Thyroid gland (tissue), 4 donors: ENCODE data around the gene AMDHD1. TPM values are rescaled to one million over a fixed set of nuclear protein-coding genes. Genes with fewer than 3 reads are reported as not detected.
A peak's percentile ranks its signal among the peaks of the same experiment; 100 is the strongest.

Experiments used
- DNase-seq, 2 donors: peaks; one replicate each; pipeline ENCODE4 v3.0.0-alpha.2; 2019
- H3K27ac ChIP-seq, 3 donors: fragments of 200-600 bp; sonication (generic); 1 replicate in 2 of 3; 2 replicates in 1 of 3; pipeline ENCODE4 v1.5.1; 2016 to 2019; ENCODE audit warnings: mild to moderate bottlenecking in 1 of 3, moderate library complexity in 1 of 3
- H3K27me3 ChIP-seq: fragments of 200-600 bp; sonication (generic); one replicate; pipeline ENCODE4 v1.5.1; 2019
- H3K36me3 ChIP-seq, 2 donors: fragments of 200-600 bp; sonication (generic); one replicate each; pipeline ENCODE4 v1.5.1; 2016 to 2019
- H3K4me1 ChIP-seq, 2 donors: fragments of 200-600 bp; sonication (generic); one replicate each; pipeline ENCODE4 v1.5.1; 2017 to 2019
- H3K4me3 ChIP-seq, 3 donors: fragments of 200-600 bp; sonication (generic); replicated peaks in 1 of 3; 1 replicate in 2 of 3; 2 replicates in 1 of 3; pipeline ENCODE4 v1.5.1; 2016; ENCODE audit warnings: mild to moderate bottlenecking in 1 of 3
- H3K9me3 ChIP-seq: fragments of 200-600 bp; sonication (generic); one replicate; pipeline ENCODE4 v1.5.1; 2017
- POLR2A ChIP-seq, 2 donors: fragments of 450-650 bp; IDR thresholded peaks; one replicate each; pipeline ENCODE4 v1.6.1; 2017; ENCODE audit warnings: antibody characterized with exemption in 2 of 2, mild to moderate bottlenecking in 2 of 2, moderate library complexity in 1 of 2
- WGBS, 2 donors: methylation state at CpG; one replicate each; pipeline ENCODE4 v1.1.5; 2017; 5-methylcytosine and 5-hydroxymethylcytosine counted together
- intact Hi-C: fragments of 100-400 bp; cut with DNase I; formaldehyde crosslinking; loops from one replicate; pipeline ENCODE4 v1.15.1; 2023
- total RNA-seq, 4 donors: library from RNA; depleted of rRNA; stranded (reverse); fragments of >200 nt; gene quantifications; one replicate each; pipeline ENCODE4 v1.2.3, GENCODE V29; 2016
- TF ChIP-seq, protein P1 (sequence below), 6 experiments: fragments of 200-600 bp in 3 of 6; fragments of 450-650 bp in 3 of 6; sonication (generic) in 3 of 6; IDR thresholded peaks; one replicate each; pipeline ENCODE4 v1.5.1; 2016 to 2019; ENCODE audit warnings: antibody characterized with exemption in 6 of 6, mild to moderate bottlenecking in 2 of 6, inconsistent platforms in 1 of 6, moderate library complexity in 1 of 6

The AMDHD1 gene
- total RNA-seq, 4 donors from 2014 or later, result 0.54 to 0.81 (median 0.78) TPM; not detected in 1

DNA sequence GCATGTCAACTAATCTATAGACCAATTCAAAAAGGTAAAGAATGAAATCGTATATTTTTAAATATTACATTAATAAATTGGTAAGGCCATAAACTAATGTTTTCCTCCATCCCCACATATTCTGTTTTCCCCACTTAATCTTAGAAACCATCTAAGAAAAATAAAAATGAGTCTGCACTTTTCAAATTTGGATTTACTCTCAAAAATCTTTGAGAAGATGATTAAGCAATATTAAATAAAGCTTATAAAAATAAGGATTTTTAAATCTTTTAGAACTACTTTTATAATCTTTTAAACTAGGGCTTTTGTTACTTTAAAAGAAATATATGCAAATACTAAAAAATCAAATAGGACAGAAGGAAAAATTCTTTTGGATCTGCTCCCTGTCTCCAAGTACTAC, 63.6 kb downstream of the AMDHD1 start:
- no peak for DNase-seq
- Histone ChIP-seq H3K36me3 (peaks cover 63 to 66% of the 10 kb centered on the region in 2 donors), H3K9me3 (no peaks in the 10 kb centered on the region), H3K27me3 (no peaks in the 10 kb centered on the region), H3K4me1 (no peaks in the 10 kb centered on the region), H3K4me3 (no peak overlapping the region), H3K27ac (no peak overlapping the region)
- WGBS, 2 donors, result 96 to 97% methylated on average over 1 of the region's 1 CpG
- intact Hi-C loops, result no loop called here
- TF ChIP-seq, protein P1, sequence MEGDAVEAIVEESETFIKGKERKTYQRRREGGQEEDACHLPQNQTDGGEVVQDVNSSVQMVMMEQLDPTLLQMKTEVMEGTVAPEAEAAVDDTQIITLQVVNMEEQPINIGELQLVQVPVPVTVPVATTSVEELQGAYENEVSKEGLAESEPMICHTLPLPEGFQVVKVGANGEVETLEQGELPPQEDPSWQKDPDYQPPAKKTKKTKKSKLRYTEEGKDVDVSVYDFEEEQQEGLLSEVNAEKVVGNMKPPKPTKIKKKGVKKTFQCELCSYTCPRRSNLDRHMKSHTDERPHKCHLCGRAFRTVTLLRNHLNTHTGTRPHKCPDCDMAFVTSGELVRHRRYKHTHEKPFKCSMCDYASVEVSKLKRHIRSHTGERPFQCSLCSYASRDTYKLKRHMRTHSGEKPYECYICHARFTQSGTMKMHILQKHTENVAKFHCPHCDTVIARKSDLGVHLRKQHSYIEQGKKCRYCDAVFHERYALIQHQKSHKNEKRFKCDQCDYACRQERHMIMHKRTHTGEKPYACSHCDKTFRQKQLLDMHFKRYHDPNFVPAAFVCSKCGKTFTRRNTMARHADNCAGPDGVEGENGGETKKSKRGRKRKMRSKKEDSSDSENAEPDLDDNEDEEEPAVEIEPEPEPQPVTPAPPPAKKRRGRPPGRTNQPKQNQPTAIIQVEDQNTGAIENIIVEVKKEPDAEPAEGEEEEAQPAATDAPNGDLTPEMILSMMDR (IDR thresholded peaks at IDR 0.05), result no peak
- TF ChIP-seq POLR2A (IDR thresholded peaks at IDR 0.05), result no peak

- DNase-seq, result no peak
- no peak overlapping the region for H3K4me3 ChIP-seq
- H3K27ac ChIP-seq, result no peak overlapping the region
- WGBS, 2 donors, result 57 to 71% methylated on average over 1 of the region's 1 CpG
- no peaks in the 10 kb centered on the region for H3K4me1 ChIP-seq
- no peaks in the 10 kb centered on the region for H3K27me3 ChIP-seq
- intact Hi-C loops, result no loop called here
- no peak for TF ChIP-seq POLR2A (IDR thresholded peaks at IDR 0.05)
- TF ChIP-seq, protein P1 (IDR thresholded peaks at IDR 0.05), result no peak
- peaks cover 70 to 71% of the 10 kb centered on the region in 2 donors for H3K36me3 ChIP-seq
- no peaks in the 10 kb centered on the region for H3K9me3 ChIP-seq
Observed at GRCh38 chr12:96007729-96008128, 64.6 kb downstream of the AMDHD1 start.

DNA sequence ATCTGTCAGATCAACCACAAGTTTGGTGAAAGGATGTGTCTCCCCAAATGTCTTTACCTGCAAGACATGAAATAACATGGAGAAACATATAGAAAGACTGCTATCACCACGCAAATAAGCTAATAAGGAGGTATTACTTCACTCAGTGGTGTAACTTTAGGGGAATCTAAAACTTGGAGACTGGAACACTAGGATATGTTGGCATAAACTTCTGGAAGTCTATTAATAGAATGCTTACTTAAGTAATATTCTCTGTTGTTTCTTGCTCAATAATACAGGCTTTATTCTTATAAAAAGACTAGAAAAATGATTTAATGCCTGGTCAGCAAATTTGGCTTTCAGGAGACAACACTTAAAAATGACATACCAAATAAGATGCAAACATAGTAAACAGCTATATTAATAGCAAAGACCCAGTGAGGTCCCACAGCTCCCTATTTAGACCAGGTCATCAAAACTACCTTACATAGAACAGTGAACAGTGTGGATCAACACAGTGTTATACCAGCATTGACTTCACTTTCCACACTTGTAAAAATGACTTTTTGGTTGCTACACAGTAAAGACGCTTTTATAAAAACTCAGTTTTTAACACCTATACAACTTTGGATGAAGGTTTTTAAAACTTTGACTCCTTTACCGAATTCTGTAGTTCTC, 71.9 kb downstream of the AMDHD1 start:
- intact Hi-C loops, result no loop called here
- WGBS, 2 donors, result 93% methylated on average over 3 of the region's 3 CpGs

DNA sequence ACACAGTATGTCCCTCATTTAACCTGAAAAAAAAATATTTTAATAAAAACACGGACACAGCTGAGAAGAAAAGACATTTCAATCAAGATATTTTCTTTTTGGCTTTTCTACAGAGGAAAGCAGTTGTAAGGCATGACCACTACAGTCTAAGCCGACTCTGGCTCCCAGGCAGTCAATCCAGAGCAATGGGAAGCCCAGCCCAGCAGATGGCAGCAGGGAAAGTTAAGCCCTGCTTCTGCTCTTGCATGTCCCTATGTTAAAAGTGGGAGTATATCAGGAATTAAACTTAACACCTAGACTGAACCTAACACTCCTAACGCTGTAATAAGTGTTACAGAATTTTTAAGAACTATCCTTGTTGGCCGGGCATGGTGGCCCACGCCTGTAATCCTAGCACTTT, 72.5 kb downstream of the AMDHD1 start:
- no peaks in the 10 kb centered on the region for H3K27me3 ChIP-seq
- 76 to 92% methylated on average over 5 of the region's 5 CpGs for WGBS, 2 donors
- TF ChIP-seq, protein P1 (IDR thresholded peaks at IDR 0.05), result peak in 1 of 6 experiments; percentile 26
- TF ChIP-seq POLR2A (IDR thresholded peaks at IDR 0.05), result no peak
- H3K4me1 ChIP-seq, result no peaks in the 10 kb centered on the region
- intact Hi-C loops, result no loop called here
- peaks cover 31 to 38% of the 10 kb centered on the region in 2 donors for H3K36me3 ChIP-seq
- H3K4me3 ChIP-seq, result no peak overlapping the region
- no peak overlapping the region for H3K27ac ChIP-seq
- DNase-seq, result peak in 1 of 2 donors; percentile 18
- H3K9me3 ChIP-seq, result no peaks in the 10 kb centered on the region

More for the DNA sequence above, 71.9 kb downstream of the AMDHD1 start:
- Histone ChIP-seq H3K27me3 (no peaks in the 10 kb centered on the region), H3K27ac (no peak overlapping the region), H3K36me3 (peaks cover 37 to 44% of the 10 kb centered on the region in 2 donors), H3K9me3 (no peaks in the 10 kb centered on the region), H3K4me3 (no peak overlapping the region), H3K4me1 (no peaks in the 10 kb centered on the region)
- TF ChIP-seq, protein P1 (IDR thresholded peaks at IDR 0.05), result no peak
- no peak for TF ChIP-seq POLR2A (IDR thresholded peaks at IDR 0.05)
- DNase-seq, result no peak

Other genes with a start within 250 kb of the AMDHD1 start
- gene NTN4, start 152.6 kb upstream of the AMDHD1 start, total RNA-seq, result 10 to 100 TPM; 11.1 to 21.0 (median 16.1) TPM
- gene SNRPF, start 84.4 kb upstream of the AMDHD1 start, total RNA-seq, result 10 to 100 TPM in 1 of 4 donors, 1 to 10 TPM in 3; 6.1 to 11.8 (median 8.3) TPM
- under 1 TPM in 1 of 4 donors, not detected in 3; 0.67 TPM for gene CCDC38, start 717 bp upstream of the AMDHD1 start, total RNA-seq
- gene HAL, start 53.0 kb downstream of the AMDHD1 start, total RNA-seq, result 1 to 10 TPM in 2 of 4 donors, not detected in 2; 1.3 to 1.9 TPM
- gene LTA4H, start 92.3 kb downstream of the AMDHD1 start, total RNA-seq, result 100 to 1,000 TPM in 1 of 4 donors, 10 to 100 TPM in 3; 70.1 to 102 (median 75.0) TPM